Hepatocyte (in vitro differentiated cells): ENCODE data around the gene MACROD2.

Experiments used
- EZH2phosphoT487 ChIP-seq: fragments of 200-600 bp; sonication (generic); IDR thresholded peaks from one replicate; pipeline ENCODE4 v1.6.1; 2018; ENCODE audit warnings: antibody characterized with exemption, mild to moderate bottlenecking, low read depth, moderate library complexity; ENCODE audit not compliant: unreplicated experiment, severe bottlenecking
- TF ChIP-seq, protein P1 (sequence below): fragments of 200-600 bp; sonication (generic); IDR thresholded peaks from 2 replicates; pipeline ENCODE4 v1.5.1; 2016; ENCODE audit warnings: antibody characterized with exemption, mild to moderate bottlenecking; ENCODE audit not compliant: poor library complexity

DNA sequence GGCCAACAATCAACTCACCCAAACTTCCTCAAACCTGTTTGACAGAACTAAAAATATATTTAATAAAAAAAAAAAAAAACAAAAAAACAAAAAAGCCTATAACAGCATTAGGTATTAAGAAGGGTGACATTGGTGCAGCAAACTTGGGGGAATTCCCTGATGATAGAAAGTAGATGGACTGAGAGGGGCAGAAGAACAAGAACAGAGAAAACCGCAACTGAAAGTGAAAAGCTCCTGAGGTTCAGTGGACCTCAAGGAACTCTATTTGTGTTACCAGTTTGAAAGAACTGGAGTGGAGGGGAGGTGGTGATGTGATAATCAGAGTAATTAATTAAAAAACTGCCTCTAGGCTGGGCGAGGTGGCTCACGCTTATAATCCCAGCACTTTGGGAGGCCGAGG lies 53.8 kb downstream of the MACROD2 start:
- TF ChIP-seq, protein P1, sequence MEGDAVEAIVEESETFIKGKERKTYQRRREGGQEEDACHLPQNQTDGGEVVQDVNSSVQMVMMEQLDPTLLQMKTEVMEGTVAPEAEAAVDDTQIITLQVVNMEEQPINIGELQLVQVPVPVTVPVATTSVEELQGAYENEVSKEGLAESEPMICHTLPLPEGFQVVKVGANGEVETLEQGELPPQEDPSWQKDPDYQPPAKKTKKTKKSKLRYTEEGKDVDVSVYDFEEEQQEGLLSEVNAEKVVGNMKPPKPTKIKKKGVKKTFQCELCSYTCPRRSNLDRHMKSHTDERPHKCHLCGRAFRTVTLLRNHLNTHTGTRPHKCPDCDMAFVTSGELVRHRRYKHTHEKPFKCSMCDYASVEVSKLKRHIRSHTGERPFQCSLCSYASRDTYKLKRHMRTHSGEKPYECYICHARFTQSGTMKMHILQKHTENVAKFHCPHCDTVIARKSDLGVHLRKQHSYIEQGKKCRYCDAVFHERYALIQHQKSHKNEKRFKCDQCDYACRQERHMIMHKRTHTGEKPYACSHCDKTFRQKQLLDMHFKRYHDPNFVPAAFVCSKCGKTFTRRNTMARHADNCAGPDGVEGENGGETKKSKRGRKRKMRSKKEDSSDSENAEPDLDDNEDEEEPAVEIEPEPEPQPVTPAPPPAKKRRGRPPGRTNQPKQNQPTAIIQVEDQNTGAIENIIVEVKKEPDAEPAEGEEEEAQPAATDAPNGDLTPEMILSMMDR: no peak
- no peak for TF ChIP-seq EZH2phosphoT487
